ENCODE results near the gene CCDC117. TPM values are rescaled to one million over a fixed set of nuclear protein-coding genes. Genes with fewer than 3 reads are reported as not detected.
"Not testable (repeated sequence)": the region's sequence is repeated elsewhere in the genome, so short reads cannot be mapped to it uniquely, and the experiment has no call there.

CCDC117 gene
- total RNA-seq, 2 donors from 2014 or later: 13.6 to 17.3 TPM

DNA sequence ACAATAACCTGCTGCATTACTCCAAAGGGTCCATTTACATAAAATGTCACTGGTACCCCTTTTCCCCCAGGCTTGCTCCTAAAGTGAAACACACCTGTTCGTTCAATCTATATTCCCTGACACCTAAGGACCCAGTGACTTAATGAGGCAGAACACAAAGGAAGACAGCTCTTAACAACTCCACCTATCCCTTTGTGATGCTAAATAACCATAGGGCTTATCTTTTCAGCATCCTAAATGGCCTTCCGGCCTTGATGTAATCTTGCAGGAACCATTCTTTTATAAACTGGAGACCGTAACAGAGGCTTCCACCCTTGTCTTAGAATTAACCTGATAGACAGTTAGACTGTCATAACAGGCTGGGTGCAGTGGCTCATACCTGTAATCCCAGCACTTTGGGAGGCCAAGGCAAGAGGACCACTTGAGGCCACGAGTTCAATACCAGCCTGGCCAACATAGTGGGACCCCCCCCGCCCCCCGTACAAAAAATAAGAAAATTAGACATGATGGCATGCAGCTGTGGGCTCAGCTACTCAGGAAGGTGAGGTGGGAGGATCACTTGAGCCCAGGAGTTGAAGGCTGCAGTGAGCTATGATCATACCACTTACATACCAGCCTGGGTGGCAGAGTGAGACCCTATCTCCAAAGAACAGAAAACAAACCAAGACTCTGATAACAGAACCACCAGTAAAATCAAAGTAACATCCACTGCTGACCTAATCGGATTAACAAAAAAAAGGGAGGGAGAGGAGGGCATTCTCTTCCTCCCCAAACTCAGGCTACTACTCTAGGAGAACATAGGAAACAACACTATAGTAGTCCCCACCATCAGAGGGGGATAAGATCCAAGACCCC is 36.0 kb upstream of the CCDC117 start:
- Histone ChIP-seq H3K9me3 (no peaks in the 10 kb centered on the region), H3K27ac (no peak overlapping the region), H3K4me3 (no peak overlapping the region), H3K27me3 (no peaks in the 10 kb centered on the region), H3K4me1 (peaks cover 0 to 5% of the 10 kb centered on the region in 2 donors), H3K36me3 (no peaks in the 10 kb centered on the region)
- TF ChIP-seq, protein P1, sequence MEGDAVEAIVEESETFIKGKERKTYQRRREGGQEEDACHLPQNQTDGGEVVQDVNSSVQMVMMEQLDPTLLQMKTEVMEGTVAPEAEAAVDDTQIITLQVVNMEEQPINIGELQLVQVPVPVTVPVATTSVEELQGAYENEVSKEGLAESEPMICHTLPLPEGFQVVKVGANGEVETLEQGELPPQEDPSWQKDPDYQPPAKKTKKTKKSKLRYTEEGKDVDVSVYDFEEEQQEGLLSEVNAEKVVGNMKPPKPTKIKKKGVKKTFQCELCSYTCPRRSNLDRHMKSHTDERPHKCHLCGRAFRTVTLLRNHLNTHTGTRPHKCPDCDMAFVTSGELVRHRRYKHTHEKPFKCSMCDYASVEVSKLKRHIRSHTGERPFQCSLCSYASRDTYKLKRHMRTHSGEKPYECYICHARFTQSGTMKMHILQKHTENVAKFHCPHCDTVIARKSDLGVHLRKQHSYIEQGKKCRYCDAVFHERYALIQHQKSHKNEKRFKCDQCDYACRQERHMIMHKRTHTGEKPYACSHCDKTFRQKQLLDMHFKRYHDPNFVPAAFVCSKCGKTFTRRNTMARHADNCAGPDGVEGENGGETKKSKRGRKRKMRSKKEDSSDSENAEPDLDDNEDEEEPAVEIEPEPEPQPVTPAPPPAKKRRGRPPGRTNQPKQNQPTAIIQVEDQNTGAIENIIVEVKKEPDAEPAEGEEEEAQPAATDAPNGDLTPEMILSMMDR (IDR thresholded peaks at IDR 0.05): no peak
- no peak for DNase-seq (ENCODE audit: low spot score)

DNA sequence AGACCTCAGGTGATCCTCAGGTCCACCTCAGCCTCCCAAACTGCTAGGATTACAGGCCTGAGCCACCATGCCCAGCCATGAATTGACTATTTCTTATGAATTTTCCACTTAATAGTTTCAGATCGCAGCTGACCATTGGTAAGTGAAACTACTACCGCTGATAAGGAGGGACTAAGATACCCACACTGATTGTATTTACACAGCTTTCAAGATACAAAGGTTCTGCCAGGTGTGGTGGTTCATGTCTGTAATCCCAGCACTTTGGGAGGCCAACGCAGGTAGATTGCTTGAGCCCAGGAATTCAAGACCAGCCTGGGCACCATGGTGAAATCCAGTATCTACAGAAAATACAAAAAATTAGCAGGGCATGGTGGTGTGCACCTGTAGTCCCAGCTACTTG is 34.8 kb upstream of the CCDC117 start:
- H3K4me1 ChIP-seq: peaks cover 0 to 8% of the 10 kb centered on the region in 2 donors
- no peak overlapping the region for H3K4me3 ChIP-seq
- H3K27ac ChIP-seq: no peak overlapping the region
- no peak for DNase-seq (ENCODE audit: low spot score)
- H3K9me3 ChIP-seq: no peaks in the 10 kb centered on the region
- H3K27me3 ChIP-seq: no peaks in the 10 kb centered on the region
- no peaks in the 10 kb centered on the region for H3K36me3 ChIP-seq
- TF ChIP-seq, protein P1 (IDR thresholded peaks at IDR 0.05): no peak

DNA sequence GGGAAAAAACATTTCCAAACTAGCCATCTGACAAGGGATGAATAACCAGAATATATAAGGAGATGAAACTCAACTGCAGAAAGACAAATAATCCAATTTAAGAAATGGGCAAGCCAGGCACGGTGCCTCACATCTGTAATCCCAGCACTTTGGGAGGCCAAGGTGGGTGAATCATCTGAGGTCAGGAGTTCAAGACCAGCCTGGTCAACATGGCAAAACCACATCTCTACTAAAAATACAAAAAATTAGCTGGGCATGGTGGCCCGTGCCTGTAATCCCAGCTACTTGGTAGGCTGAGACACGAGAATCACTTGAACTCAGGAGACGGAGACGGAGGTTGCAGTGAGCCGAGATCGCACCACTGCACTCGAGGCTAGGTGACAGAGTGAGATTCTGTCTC is 33.6 kb upstream of the CCDC117 start:
- not testable (repeated sequence) for H3K27ac ChIP-seq
- peaks cover 0 to 17% of the 10 kb centered on the region in 2 donors for H3K4me1 ChIP-seq

DNA sequence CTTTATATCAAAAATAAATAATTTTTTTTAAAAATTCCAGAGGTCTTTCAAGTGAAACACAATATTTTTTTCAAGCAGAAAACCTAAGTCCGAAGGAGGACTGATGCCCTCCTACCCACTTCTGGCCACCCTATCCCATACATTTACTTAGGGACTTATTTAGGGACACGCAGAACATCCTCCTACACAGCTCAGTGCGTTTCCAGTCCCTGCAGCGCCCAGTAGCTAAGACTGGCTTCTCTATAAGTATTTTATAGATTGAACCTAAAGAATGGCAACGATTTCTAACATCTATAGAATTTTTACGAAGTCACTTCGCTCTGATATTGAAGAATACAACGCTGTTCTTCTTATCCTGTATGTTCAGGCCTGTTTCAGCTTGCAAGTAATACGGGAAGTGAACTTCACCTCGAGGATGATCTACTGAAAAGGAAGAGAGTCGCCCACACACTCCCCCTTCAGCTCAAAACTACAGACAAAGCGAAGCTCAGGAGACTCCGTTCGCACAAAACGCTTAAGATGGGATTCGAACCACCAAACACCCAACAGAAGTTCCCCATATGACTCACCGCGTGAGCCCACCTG is 31.2 kb upstream of the CCDC117 start:
- Histone ChIP-seq H3K9me3 (no peaks in the 10 kb centered on the region), H3K36me3 (peaks cover 23% of the 10 kb centered on the region), H3K27me3 (no peaks in the 10 kb centered on the region), H3K4me3 (peak overlapping the region; percentile 98 to 99), H3K27ac (no peak overlapping the region), H3K4me1 (peaks cover 0 to 17% of the 10 kb centered on the region in 2 donors)
- TF ChIP-seq, protein P1 (IDR thresholded peaks at IDR 0.05): no peak
- DNase-seq (ENCODE audit: low spot score): no peak

More for the DNA sequence above, 33.6 kb upstream of the CCDC117 start:
- H3K27me3 ChIP-seq; H3K4me3 ChIP-seq; H3K9me3 ChIP-seq; H3K36me3 ChIP-seq; DNase-seq (ENCODE audit: low spot score): not testable (repeated sequence)

DNA sequence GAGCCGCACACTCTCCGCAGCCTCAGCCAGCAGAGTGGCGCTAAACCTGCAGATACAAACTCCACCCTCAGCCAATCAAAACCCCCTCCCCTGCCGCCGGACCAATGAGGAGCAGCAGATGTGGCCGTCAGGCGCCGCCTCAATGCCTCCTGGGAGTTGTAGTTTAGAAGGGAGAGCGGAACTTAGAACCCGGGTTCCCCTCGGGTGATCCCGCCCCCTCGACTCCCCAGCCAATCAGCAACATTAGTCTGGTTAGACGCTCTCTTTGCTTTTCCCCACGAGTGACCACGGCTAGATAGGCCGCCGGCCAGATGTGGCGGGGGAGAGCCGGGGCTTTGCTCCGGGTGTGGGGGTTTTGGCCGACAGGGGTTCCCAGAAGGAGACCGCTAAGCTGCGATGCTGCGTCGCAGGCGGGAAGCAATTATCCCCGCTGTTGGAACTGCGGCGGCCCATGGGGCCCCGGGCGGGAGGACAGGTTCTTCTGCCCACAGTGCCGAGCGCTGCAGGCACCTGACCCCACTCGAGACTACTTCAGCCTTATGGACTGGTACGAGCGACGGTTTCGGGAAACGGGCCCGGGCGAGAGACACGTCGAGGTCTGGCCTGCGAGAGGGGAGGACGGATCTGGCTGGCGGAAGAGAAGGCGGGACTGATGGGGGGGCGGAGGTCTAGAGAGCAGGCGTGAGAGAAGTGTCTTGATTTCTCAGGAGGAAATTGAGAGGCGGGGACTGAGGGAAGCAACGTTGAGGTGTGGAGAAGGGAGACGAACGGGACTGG is 30.5 kb upstream of the CCDC117 start, which contains the start of the genes CHEK2 and HSCB:
Gene CHEK2 (minus strand): TSS at position 36 of the 777 bp plus-strand sequence. CDS start 7,099 bp downstream, outside the sequence.
Gene HSCB (plus strand): TSS at position 255 of the 777 bp plus-strand sequence. CDS start 57 bp downstream, at position 312.
- H3K36me3 ChIP-seq: peaks cover 24% of the 10 kb centered on the region
- peak; percentile 99 for DNase-seq (ENCODE audit: low spot score)
- H3K27ac ChIP-seq: peak within 1 kb of the TSS; percentile 99 to 100
- peak within 1 kb of the TSS; percentile 98 to 99 for H3K4me3 ChIP-seq
- H3K4me1 ChIP-seq: peaks cover 0 to 17% of the 10 kb centered on the region in 2 donors
- H3K9me3 ChIP-seq: no peaks in the 10 kb centered on the region
- no peaks in the 10 kb centered on the region for H3K27me3 ChIP-seq
- TF ChIP-seq, protein P1 (IDR thresholded peaks at IDR 0.05): peak in 1 of 2 donors; percentile 36

All from right atrium auricular region (tissue), 2 donors.